Caco-2 (cell line): ENCODE results near the gene PAM16. TPM values are rescaled to one million over a fixed set of nuclear protein-coding genes. Genes with fewer than 3 reads are reported as not detected.

Source experiments
- BruUV-seq: library from RNA; stranded (reverse); fragments of 400-500 nt; replicated peaks from 2 replicates; lab custom pipeline; 2021; lab: Mats Ljungman, UMichigan
- CTCF ChIA-PET: fragments of 300-600 bp; sonication (Branson Sonifier 250); formaldehyde crosslinking; loops from one replicate; lab custom pipeline; 2022; ENCODE audit warnings: antibody characterized with exemption; lab: Charles Lee
- POLR2A ChIA-PET: fragments of 300-600 bp; sonication (Branson Sonifier 250); formaldehyde crosslinking; loops from one replicate; lab custom pipeline; 2022; ENCODE audit warnings: antibody characterized with exemption; lab: Charles Lee
- DNase-seq, 2 experiments: peaks; one replicate each; pipeline versions ENCODE4 v3.0.0 to v3.0.0-alpha.2; 2020 to 2022
- H3K27me3 ChIP-seq: replicated peaks from 2 replicates; pipeline ENCODE4 v1.6.0; 2011; ENCODE audit warnings: low read length; ENCODE audit not compliant: control insufficient read depth, insufficient read depth
- H3K36me3 ChIP-seq: 2 replicates; pipeline ENCODE4 v1.5.1; 2011; ENCODE audit warnings: low read length; ENCODE audit not compliant: control insufficient read depth, insufficient read depth
- H3K4me1 ChIP-seq: fragments of 250-450 bp; sonication (Bioruptor Pico); 2 replicates; pipeline ENCODE4 v1.5.1; 2020; ENCODE audit warnings: mild to moderate bottlenecking
- H3K4me3 ChIP-seq: 2 replicates; pipeline ENCODE4 v1.5.1; 2011; ENCODE audit warnings: low read depth, mild to moderate bottlenecking, control low read depth, low read length
- H3K9me3 ChIP-seq: fragments of 250-450 bp; sonication (Bioruptor Pico); 2 replicates; pipeline ENCODE4 v1.5.1; 2020; ENCODE audit warnings: mild to moderate bottlenecking, moderate library complexity
- H3K27ac Mint-ChIP-seq: one replicate; pipeline ENCODE4 v1.8.0; 2022; ENCODE audit warnings: mixed read lengths; ENCODE audit not compliant: unreplicated experiment
- H3K27me3 Mint-ChIP-seq: one replicate; pipeline ENCODE4 v1.8.0; 2022; ENCODE audit warnings: mixed read lengths; ENCODE audit not compliant: insufficient read depth, unreplicated experiment
- H3K36me3 Mint-ChIP-seq: one replicate; pipeline ENCODE4 v1.8.0; 2022; ENCODE audit warnings: mild to moderate bottlenecking, mixed read lengths; ENCODE audit not compliant: insufficient read depth, unreplicated experiment
- H3K4me1 Mint-ChIP-seq: one replicate; pipeline ENCODE4 v1.8.0; 2022; ENCODE audit warnings: low read depth, mixed read lengths; ENCODE audit not compliant: unreplicated experiment
- H3K4me3 Mint-ChIP-seq: one replicate; pipeline ENCODE4 v1.8.0; 2022; ENCODE audit warnings: mild to moderate bottlenecking, moderate library complexity, mixed read lengths; ENCODE audit not compliant: unreplicated experiment
- H3K9me3 Mint-ChIP-seq: one replicate; pipeline ENCODE4 v1.8.0; 2022; ENCODE audit warnings: mixed read lengths; ENCODE audit not compliant: unreplicated experiment
- intact Hi-C: fragments of 100-400 bp; cut with micrococcal nuclease; formaldehyde crosslinking; loops from one replicate; pipeline ENCODE4 v1.10.0; 2022; ENCODE audit not compliant: unreplicated experiment
- total RNA-seq: library from RNA; stranded (reverse); gene quantifications from 2 replicates; pipeline ENCODE4 v1.2.3, GENCODE V29; 2022
- TF ChIP-seq, protein P1 (sequence below), 2 experiments: fragments of 200-600 bp in 1 of 2; IDR thresholded peaks; 1 replicate in 1 of 2; 2 replicates in 1 of 2; pipeline versions ENCODE4 v1.5.1 to v1.8.0; 2011 to 2022; ENCODE audit warnings: antibody characterized with exemption in 1 of 2, control low read depth in 1 of 2, inconsistent platforms in 1 of 2, low read depth in 1 of 2, low read length in 1 of 2, mild to moderate bottlenecking in 1 of 2, moderate library complexity in 1 of 2; ENCODE audit not compliant: insufficient read depth in 1 of 2, severe bottlenecking in 1 of 2, unreplicated experiment in 1 of 2

Gene PAM16
- total RNA-seq, 1 experiment from 2014 or later: 74.1 TPM

GRCh38 chr16:4328046-4328781 lies 22.9 kb downstream of the PAM16 start:
- Histone ChIP-seq H3K4me1 (no peaks in the 10 kb centered on the region), H3K36me3 (no peaks in the 10 kb centered on the region; the same call in 1 of the 2 replicates), H3K27me3 (no peaks in the 10 kb centered on the region), H3K4me3 (no peak overlapping the region), H3K9me3 (no peaks in the 10 kb centered on the region)
- Mint-ChIP-seq H3K9me3 (no peaks in the 10 kb centered on the region), H3K4me1 (no peaks in the 10 kb centered on the region), H3K4me3 (no peak overlapping the region), H3K36me3 (no peaks in the 10 kb centered on the region), H3K27me3 (no peaks in the 10 kb centered on the region), H3K27ac (no peak overlapping the region)
- no TSS peak for BruUV-seq
- no peak for DNase-seq
- CTCF ChIA-PET: interaction anchor here (0.6 to 1.4 kb wide), 3 partner anchors 39 to 128 kb away, joined by 3 to 5 read pairs (median 3); no protein-coding TSS in a partner anchor
- intact Hi-C loops: no loop called here
- POLR2A ChIA-PET: no interaction called here
- TF ChIP-seq, protein P1, sequence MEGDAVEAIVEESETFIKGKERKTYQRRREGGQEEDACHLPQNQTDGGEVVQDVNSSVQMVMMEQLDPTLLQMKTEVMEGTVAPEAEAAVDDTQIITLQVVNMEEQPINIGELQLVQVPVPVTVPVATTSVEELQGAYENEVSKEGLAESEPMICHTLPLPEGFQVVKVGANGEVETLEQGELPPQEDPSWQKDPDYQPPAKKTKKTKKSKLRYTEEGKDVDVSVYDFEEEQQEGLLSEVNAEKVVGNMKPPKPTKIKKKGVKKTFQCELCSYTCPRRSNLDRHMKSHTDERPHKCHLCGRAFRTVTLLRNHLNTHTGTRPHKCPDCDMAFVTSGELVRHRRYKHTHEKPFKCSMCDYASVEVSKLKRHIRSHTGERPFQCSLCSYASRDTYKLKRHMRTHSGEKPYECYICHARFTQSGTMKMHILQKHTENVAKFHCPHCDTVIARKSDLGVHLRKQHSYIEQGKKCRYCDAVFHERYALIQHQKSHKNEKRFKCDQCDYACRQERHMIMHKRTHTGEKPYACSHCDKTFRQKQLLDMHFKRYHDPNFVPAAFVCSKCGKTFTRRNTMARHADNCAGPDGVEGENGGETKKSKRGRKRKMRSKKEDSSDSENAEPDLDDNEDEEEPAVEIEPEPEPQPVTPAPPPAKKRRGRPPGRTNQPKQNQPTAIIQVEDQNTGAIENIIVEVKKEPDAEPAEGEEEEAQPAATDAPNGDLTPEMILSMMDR (IDR thresholded peaks at IDR 0.05; ENCODE audit: insufficient read depth in 1 of 2, low read depth in 1 of 2, low read length in 1 of 2, severe bottlenecking in 1 of 2, unreplicated experiment in 1 of 2): no peak

DNA sequence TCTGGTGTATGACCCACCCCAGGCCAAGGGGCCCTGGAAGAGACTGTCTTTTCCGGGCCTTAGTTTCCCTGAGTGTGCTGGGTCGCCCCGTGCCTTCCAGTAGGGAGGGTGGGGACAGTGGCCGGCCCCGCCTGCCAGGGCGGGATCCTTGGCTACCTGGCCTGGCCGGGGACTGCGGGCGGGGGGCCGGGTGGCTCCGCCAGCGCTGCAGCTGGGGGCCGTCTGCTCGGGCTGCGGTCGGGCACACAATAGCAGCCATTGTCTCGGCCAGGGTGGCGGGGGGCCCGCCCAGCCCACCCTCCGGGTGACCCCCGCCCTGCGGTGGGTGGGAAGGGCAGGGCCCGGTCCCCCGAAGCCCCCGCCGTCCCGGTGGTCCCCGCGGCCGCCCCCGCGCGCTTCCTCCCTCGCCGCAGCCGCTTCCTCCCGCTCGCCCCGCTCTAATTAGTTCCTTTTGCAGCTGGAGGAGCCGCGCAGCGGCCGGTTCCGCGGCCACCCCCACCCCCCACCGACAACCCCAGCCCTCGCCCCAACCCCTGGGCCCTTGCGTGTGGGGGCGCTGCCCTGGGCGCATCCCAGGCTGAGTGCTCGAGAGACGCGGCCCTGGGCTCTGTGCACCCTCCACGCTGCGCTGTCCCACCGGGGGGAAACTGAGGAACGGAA lies 23.6 kb downstream of the PAM16 start:
- POLR2A ChIA-PET: no interaction called here
- H3K4me3 ChIP-seq: no peak overlapping the region
- DNase-seq: no peak
- H3K36me3 Mint-ChIP-seq: no peaks in the 10 kb centered on the region
- no peaks in the 10 kb centered on the region for H3K9me3 Mint-ChIP-seq
- TF ChIP-seq, protein P1 (IDR thresholded peaks at IDR 0.05; ENCODE audit: insufficient read depth in 1 of 2, low read depth in 1 of 2, low read length in 1 of 2, severe bottlenecking in 1 of 2, unreplicated experiment in 1 of 2): no peak
- no peaks in the 10 kb centered on the region for H3K27me3 Mint-ChIP-seq
- intact Hi-C loops: no loop called here
- CTCF ChIA-PET: interaction anchor here (0.6 to 1.4 kb wide), 3 partner anchors 19 to 127 kb away, joined by 3 to 5 read pairs (median 5); no protein-coding TSS in a partner anchor
- no peak overlapping the region for H3K4me3 Mint-ChIP-seq
- H3K27me3 ChIP-seq: no peaks in the 10 kb centered on the region
- no peaks in the 10 kb centered on the region; the same call in 1 of the 2 replicates for H3K36me3 ChIP-seq
- no peak overlapping the region for H3K27ac Mint-ChIP-seq
- no peaks in the 10 kb centered on the region for H3K9me3 ChIP-seq
- H3K4me1 ChIP-seq: no peaks in the 10 kb centered on the region
- BruUV-seq: no TSS peak
- H3K4me1 Mint-ChIP-seq: no peaks in the 10 kb centered on the region

- Mint-ChIP-seq H3K27me3 (no peaks in the 10 kb centered on the region), H3K36me3 (no peaks in the 10 kb centered on the region), H3K4me3 (no peak overlapping the region), H3K27ac (no peak overlapping the region), H3K4me1 (no peaks in the 10 kb centered on the region), H3K9me3 (no peaks in the 10 kb centered on the region)
- Histone ChIP-seq H3K9me3 (no peaks in the 10 kb centered on the region), H3K4me1 (no peaks in the 10 kb centered on the region), H3K4me3 (no peak overlapping the region), H3K36me3 (no peaks in the 10 kb centered on the region; the same call in 1 of the 2 replicates), H3K27me3 (no peaks in the 10 kb centered on the region)
- intact Hi-C loops: no loop called here
- ChIA-PET CTCF (interaction anchor here (1.1 kb wide), 1 partner anchor 71 kb away, joined by 4 read pairs; no protein-coding TSS in a partner anchor), POLR2A (no interaction called here)
- no peak for DNase-seq
- no TSS peak for BruUV-seq
- TF ChIP-seq, protein P1 (IDR thresholded peaks at IDR 0.05; ENCODE audit: insufficient read depth in 1 of 2, low read depth in 1 of 2, low read length in 1 of 2, severe bottlenecking in 1 of 2, unreplicated experiment in 1 of 2): no peak
These were observed 25.8 kb downstream of the PAM16 start for GRCh38 chr16:4325253-4325758.
